OCI-LY7 (cell line): ENCODE data around the gene MPI. TPM values are rescaled to one million over a fixed set of nuclear protein-coding genes. Genes with fewer than 3 reads are reported as not detected.
A peak's percentile ranks its signal among the peaks of the same experiment; 100 is the strongest.

ENCODE experiments used
- BruUV-seq: library from RNA; stranded (reverse); fragments of 400-500 nt; replicated peaks from 2 replicates; lab custom pipeline; 2021; lab: Mats Ljungman, UMichigan
- CTCF ChIA-PET: fragments of 300-600 bp; sonication (Branson Sonifier 250); formaldehyde crosslinking; loops from one replicate; lab custom pipeline; 2022; ENCODE audit warnings: antibody characterized with exemption; ENCODE audit not compliant: unreplicated experiment; lab: Charles Lee
- POLR2A ChIA-PET: fragments of 300-600 bp; sonication (Branson Sonifier 250); formaldehyde crosslinking; loops from one replicate; lab custom pipeline; 2022; ENCODE audit warnings: antibody characterized with exemption; lab: Charles Lee
- DNase-seq: peaks from one replicate; pipeline ENCODE4 v3.0.0-alpha.2; 2015; ENCODE audit warnings: low spot score
- H2AFZ ChIP-seq: fragments of 200-600 bp; sonication (generic), shearing (Covaris generic); 2 replicates; pipeline ENCODE4 v1.6.1; 2014; ENCODE audit warnings: mild to moderate bottlenecking, antibody characterized with exemption, low read length, moderate library complexity
- H3K27ac ChIP-seq: fragments of 200-600 bp; sonication (generic); 2 replicates; pipeline ENCODE4 v1.5.1; 2014; ENCODE audit warnings: mixed run types, low read depth, mild to moderate bottlenecking, moderate library complexity, low read length, inconsistent platforms; ENCODE audit not compliant: poor library complexity, severe bottlenecking
- H3K36me3 ChIP-seq: fragments of 200-600 bp; sonication (generic); 2 replicates; pipeline ENCODE4 v1.6.1; 2014; ENCODE audit warnings: mild to moderate bottlenecking, antibody characterized with exemption, low read length, moderate library complexity, mixed read lengths; ENCODE audit not compliant: insufficient read depth
- H3K4me1 ChIP-seq: fragments of 200-600 bp; sonication (generic); 2 replicates; pipeline ENCODE4 v1.5.1; 2014; ENCODE audit warnings: mild to moderate bottlenecking, low read length; ENCODE audit not compliant: insufficient read depth, poor library complexity, severe bottlenecking
- H3K4me2 ChIP-seq: fragments of 200-600 bp; sonication (generic); 2 replicates; pipeline ENCODE4 v1.6.1; 2014; ENCODE audit warnings: mild to moderate bottlenecking, low read length
- H3K4me3 ChIP-seq: fragments of 200-600 bp; sonication (generic); 2 replicates; pipeline ENCODE4 v1.5.1; 2014; ENCODE audit warnings: mild to moderate bottlenecking, low read depth, low read length; ENCODE audit not compliant: poor library complexity, severe bottlenecking
- H3K79me2 ChIP-seq: fragments of 200-600 bp; sonication (generic); 2 replicates; pipeline ENCODE4 v1.6.1; 2016; ENCODE audit warnings: low read depth, mild to moderate bottlenecking, low read length, moderate library complexity, mixed read lengths; ENCODE audit not compliant: insufficient read depth
- H3K9me2 ChIP-seq: fragments of 200-600 bp; sonication (generic); 2 replicates; pipeline ENCODE4 v1.6.1; 2016; ENCODE audit warnings: mild to moderate bottlenecking, low read length, mixed read lengths; ENCODE audit not compliant: insufficient read depth
- H3K9me3 ChIP-seq: fragments of 200-600 bp; sonication (generic); 2 replicates; pipeline ENCODE4 v1.6.1; 2014; ENCODE audit warnings: mild to moderate bottlenecking, mixed run types, low read length, mixed read lengths
- H4K20me1 ChIP-seq: fragments of 200-600 bp; sonication (generic); 2 replicates; pipeline ENCODE4 v1.6.1; 2014; ENCODE audit warnings: mild to moderate bottlenecking, antibody characterized with exemption, low read length, moderate library complexity, mixed read lengths; ENCODE audit not compliant: insufficient read depth
- CTCF ChIP-seq: fragments of 200-600 bp; sonication (generic); conservative IDR thresholded peaks from 2 replicates; pipeline ENCODE4 v1.5.1; 2014; ENCODE audit warnings: mild to moderate bottlenecking, antibody characterized with exemption, low read length, moderate library complexity, mixed read lengths
- EZH2phosphoT487 ChIP-seq: fragments of 200-600 bp; sonication (generic); IDR thresholded peaks from 2 replicates; pipeline ENCODE4 v1.6.1; 2018; ENCODE audit warnings: low read depth, borderline replicate concordance, mild to moderate bottlenecking, mixed run types, antibody characterized with exemption, low read length, moderate library complexity, mixed read lengths
- intact Hi-C: fragments of 100-400 bp; cut with micrococcal nuclease; formaldehyde crosslinking; loops from one replicate; pipeline ENCODE4 v1.10.0; 2022; ENCODE audit not compliant: unreplicated experiment
- total RNA-seq, 2 experiments: library from RNA; depleted of rRNA in 1 of 2; stranded (reverse); fragments of >200 nt in 1 of 2; shearing (Covaris generic) in 1 of 2; gene quantifications; 2 replicates each; pipeline ENCODE4 v1.2.3, GENCODE V29; 2014 to 2022

MPI gene
- total RNA-seq, 2 experiments from 2014 or later: 58.9 to 67.2 TPM

- Histone ChIP-seq H3K4me3 (no peak overlapping the region), H3K4me1 (peaks cover 43% of the 10 kb centered on the region), H3K4me2 (peak overlapping the region; percentile 49), H4K20me1 (no peaks in the 10 kb centered on the region), H2AFZ (no peak overlapping the region), H3K36me3 (peaks cover 33% of the 10 kb centered on the region), H3K79me2 (peaks cover 23% of the 10 kb centered on the region; the same call in 1 of the 2 replicates), H3K27ac (peak overlapping the region; percentile 51), H3K9me2 (no peaks in the 10 kb centered on the region), H3K9me3 (no peaks in the 10 kb centered on the region)
- CTCF ChIA-PET: interaction anchor here (0.6 to 0.9 kb wide), 2 partner anchors 13 kb away, joined by 3 read pairs; no protein-coding TSS in a partner anchor
- BruUV-seq: no TSS peak
- intact Hi-C loops: loop anchor here (2.0 kb wide), 1 partner anchor 16 kb away; the partner anchor contains the start of gene SCAMP2
- TF ChIP-seq CTCF: no peak
- TF ChIP-seq EZH2phosphoT487: no peak
- POLR2A ChIA-PET: interaction anchor here (0.6 to 2.0 kb wide), 4 partner anchors 14 to 1883 kb away, joined by 3 to 21 read pairs (median 4); no protein-coding TSS in a partner anchor
- DNase-seq: no peak
These were observed 33.3 kb upstream of the MPI start for GRCh38 chr15:74856537-74856936.

GRCh38 chr15:74857082-74857655 is 32.7 kb upstream of the MPI start:
- H3K9me3 ChIP-seq: no peaks in the 10 kb centered on the region
- TF ChIP-seq EZH2phosphoT487: no peak
- no peak for TF ChIP-seq CTCF
- peak overlapping the region; percentile 51 for H3K27ac ChIP-seq
- no peak overlapping the region for H2AFZ ChIP-seq
- peaks cover 26% of the 10 kb centered on the region for H3K36me3 ChIP-seq
- H3K4me3 ChIP-seq: no peak overlapping the region
- no peaks in the 10 kb centered on the region for H3K9me2 ChIP-seq
- CTCF ChIA-PET: no interaction called here
- no peaks in the 10 kb centered on the region for H4K20me1 ChIP-seq
- peak; percentile 52 for DNase-seq
- H3K79me2 ChIP-seq: peaks cover 23% of the 10 kb centered on the region; the same call in 1 of the 2 replicates
- no TSS peak for BruUV-seq
- POLR2A ChIA-PET: interaction anchor here (0.6 to 2.0 kb wide), 5 partner anchors 13 to 1883 kb away, joined by 3 to 21 read pairs (median 5); no protein-coding TSS in a partner anchor
- intact Hi-C loops: loop anchor here (2.0 kb wide), 1 partner anchor 16 kb away; the partner anchor contains the start of gene SCAMP2
- H3K4me2 ChIP-seq: peak overlapping the region; percentile 49
- H3K4me1 ChIP-seq: peaks cover 43% of the 10 kb centered on the region
